ENCODE results near the gene ATP5F1B. TPM values are rescaled to one million over a fixed set of nuclear protein-coding genes. Genes with fewer than 3 reads are reported as not detected.

ATP5F1B gene
- polyA plus RNA-seq, 1 donor from 2014 or later: 559 TPM

- H2AFZ ChIP-seq (ENCODE audit: low read depth, low read length): no peak overlapping the region
- no peak overlapping the region for H3K9ac ChIP-seq (ENCODE audit: low read length)
- no peaks in the 10 kb centered on the region for H3K9me3 ChIP-seq (ENCODE audit: low read length)
- H4K20me1 ChIP-seq (ENCODE audit: insufficient read depth): no peaks in the 10 kb centered on the region
- TF ChIP-seq RAD21 (conservative IDR thresholded peaks at IDR 0.05) (no peak), CTCF (IDR thresholded peaks at IDR 0.05; ENCODE audit: poor library complexity, severe bottlenecking) (no peak), EP300 (conservative IDR thresholded peaks at IDR 0.05; ENCODE audit: poor library complexity, severe bottlenecking) (no peak), SMC3 (conservative IDR thresholded peaks at IDR 0.05; ENCODE audit: poor library complexity) (no peak), REST (IDR thresholded peaks at IDR 0.05; ENCODE audit: borderline replicate concordance) (no peak), EZH2 (IDR thresholded peaks at IDR 0.05; ENCODE audit: borderline replicate concordance, insufficient read depth, low read length, poor library complexity, severe bottlenecking) (no peak), POLR2AphosphoS5 (IDR thresholded peaks at IDR 0.05) (no peak), TAF1 (IDR thresholded peaks at IDR 0.05; ENCODE audit: low read depth) (no peak), MXI1 (conservative IDR thresholded peaks at IDR 0.05; ENCODE audit: poor library complexity, severe bottlenecking) (no peak)
- H3K79me2 ChIP-seq (replicated peaks; ENCODE audit: insufficient read depth, low read length): no peaks in the 10 kb centered on the region
- H3F3A ChIP-seq (ENCODE audit: insufficient read depth, low read length, poor library complexity, severe bottlenecking): no peaks in the 10 kb centered on the region
- H3K9me2 ChIP-seq (ENCODE audit: insufficient read depth, low read length): no peaks in the 10 kb centered on the region
- no peak overlapping the region for H3K4me3 ChIP-seq (ENCODE audit: low read length)
- H3K4me2 ChIP-seq (ENCODE audit: low read length): no peak overlapping the region
- H3K36me3 ChIP-seq (ENCODE audit: insufficient read depth, low read length): no peaks in the 10 kb centered on the region
- H3K27ac ChIP-seq (ENCODE audit: low read length): no peak overlapping the region
- H3K27me3 ChIP-seq (ENCODE audit: insufficient read depth, low read depth, low read length): no peaks in the 10 kb centered on the region
Measured at GRCh38 chr12:56599041-56599440, 46.7 kb downstream of the ATP5F1B start.

GRCh38 chr12:56596815-56597214 is 49.0 kb downstream of the ATP5F1B start:
- Histone ChIP-seq H3K9ac (ENCODE audit: low read length) (no peak overlapping the region), H3K9me3 (ENCODE audit: low read length) (no peaks in the 10 kb centered on the region), H3K4me3 (ENCODE audit: low read length) (no peak overlapping the region), H3K27ac (ENCODE audit: low read length) (no peak overlapping the region), H3K36me3 (ENCODE audit: insufficient read depth, low read length) (no peaks in the 10 kb centered on the region), H3K4me2 (ENCODE audit: low read length) (no peak overlapping the region), H2AFZ (ENCODE audit: low read depth, low read length) (no peak overlapping the region), H3K27me3 (ENCODE audit: insufficient read depth, low read depth, low read length) (no peaks in the 10 kb centered on the region), H4K20me1 (ENCODE audit: insufficient read depth) (no peaks in the 10 kb centered on the region), H3F3A (ENCODE audit: insufficient read depth, low read length, poor library complexity, severe bottlenecking) (no peaks in the 10 kb centered on the region), H3K9me2 (ENCODE audit: insufficient read depth, low read length) (no peaks in the 10 kb centered on the region), H3K79me2 (replicated peaks; ENCODE audit: insufficient read depth, low read length) (no peaks in the 10 kb centered on the region)
- TF ChIP-seq EP300 (conservative IDR thresholded peaks at IDR 0.05; ENCODE audit: poor library complexity, severe bottlenecking) (no peak), RAD21 (conservative IDR thresholded peaks at IDR 0.05) (no peak)
